ENCODE measurements around the gene COL3A1. TPM values are rescaled to one million over a fixed set of nuclear protein-coding genes. Genes with fewer than 3 reads are reported as not detected.

The COL3A1 gene
- total and polyA plus RNA-seq, 3 experiments from 2014 or later, result 0.07 to 0.09 TPM; not detected in 1

- Histone ChIP-seq H3K4me1 (ENCODE audit: insufficient read depth, low read length) (no peaks in the 10 kb centered on the region), H3K4me3 (ENCODE audit: low read length) (no peak overlapping the region), H3K36me3 (ENCODE audit: insufficient read depth, low read length) (no peaks in the 10 kb centered on the region), H3K9me3 (ENCODE audit: low read length) (no peaks in the 10 kb centered on the region), H3K27ac (ENCODE audit: low read depth, low read length) (no peak overlapping the region), H3K27me3 (ENCODE audit: insufficient read depth, low read length, poor library complexity, severe bottlenecking) (no peaks in the 10 kb centered on the region)
- no peaks in the 10 kb centered on the region for H3K36me3 Mint-ChIP-seq
- POLR2A ChIA-PET, result no interaction called here
- CTCF ChIA-PET, result no interaction called here
- H3K4me1 Mint-ChIP-seq, result no peaks in the 10 kb centered on the region
- H3K27ac Mint-ChIP-seq, result no peak overlapping the region
- no peak for DNase-seq
- no peak overlapping the region for H3K4me3 Mint-ChIP-seq
- H3K27me3 Mint-ChIP-seq, result peaks cover 0 to 1% of the 10 kb centered on the region in 2 donors
- peaks cover 0 to 4% (median 0%) of the 10 kb centered on the region in 5 donors for H3K9me3 Mint-ChIP-seq
Measured at GRCh38 chr2:188969236-188969635, 4.9 kb upstream of the COL3A1 start.

GRCh38 chr2:188969651-188970050, 4.5 kb upstream of the COL3A1 start:
- Mint-ChIP-seq H3K36me3 (no peaks in the 10 kb centered on the region), H3K4me3 (no peak overlapping the region), H3K27me3 (peaks cover 0 to 1% of the 10 kb centered on the region in 2 donors), H3K4me1 (no peaks in the 10 kb centered on the region), H3K9me3 (peaks cover 0 to 4% (median 0%) of the 10 kb centered on the region in 5 donors), H3K27ac (no peak overlapping the region)
- CTCF ChIA-PET, result no interaction called here
- H3K9me3 ChIP-seq (ENCODE audit: low read length), result no peaks in the 10 kb centered on the region
- H3K27me3 ChIP-seq (ENCODE audit: insufficient read depth, low read length, poor library complexity, severe bottlenecking), result no peaks in the 10 kb centered on the region
- DNase-seq, result no peak
- no peak overlapping the region for H3K27ac ChIP-seq (ENCODE audit: low read depth, low read length)
- POLR2A ChIA-PET, result no interaction called here
- H3K4me1 ChIP-seq (ENCODE audit: insufficient read depth, low read length), result no peaks in the 10 kb centered on the region
- no peak overlapping the region for H3K4me3 ChIP-seq (ENCODE audit: low read length)
- no peaks in the 10 kb centered on the region for H3K36me3 ChIP-seq (ENCODE audit: insufficient read depth, low read length)

GRCh38 chr2:188970211-188970610, 4.0 kb upstream of the COL3A1 start:
- CTCF ChIA-PET, result no interaction called here
- Mint-ChIP-seq H3K27ac (no peak overlapping the region), H3K9me3 (peaks cover 0 to 4% (median 0%) of the 10 kb centered on the region in 5 donors), H3K36me3 (no peaks in the 10 kb centered on the region), H3K27me3 (peaks cover 0 to 1% of the 10 kb centered on the region in 2 donors), H3K4me1 (no peaks in the 10 kb centered on the region), H3K4me3 (no peak overlapping the region)
- no peaks in the 10 kb centered on the region for H3K27me3 ChIP-seq (ENCODE audit: insufficient read depth, low read length, poor library complexity, severe bottlenecking)
- POLR2A ChIA-PET, result no interaction called here
- no peaks in the 10 kb centered on the region for H3K36me3 ChIP-seq (ENCODE audit: insufficient read depth, low read length)
- no peak for DNase-seq
- no peak overlapping the region for H3K27ac ChIP-seq (ENCODE audit: low read depth, low read length)
- H3K4me3 ChIP-seq (ENCODE audit: low read length), result no peak overlapping the region
- H3K9me3 ChIP-seq (ENCODE audit: low read length), result no peaks in the 10 kb centered on the region
- H3K4me1 ChIP-seq (ENCODE audit: insufficient read depth, low read length), result no peaks in the 10 kb centered on the region

GRCh38 chr2:188971432-188971861, 2.7 kb upstream of the COL3A1 start:
- H3K9me3 Mint-ChIP-seq, result peaks cover 0 to 4% (median 0%) of the 10 kb centered on the region in 5 donors
- POLR2A ChIA-PET, result no interaction called here

GRCh38 chr2:188973641-188974040, 532 bp upstream of the COL3A1 start:
- POLR2A ChIA-PET, result no interaction called here
- no peak overlapping the region for H3K4me3 Mint-ChIP-seq
- H3K4me1 Mint-ChIP-seq, result peaks cover 0 to under 1% (median 0%) of the 10 kb centered on the region in 3 donors
- H3K27me3 ChIP-seq (ENCODE audit: insufficient read depth, low read length, poor library complexity, severe bottlenecking), result no peaks in the 10 kb centered on the region
- H3K4me3 ChIP-seq (ENCODE audit: low read length), result no peak overlapping the region
- H3K36me3 Mint-ChIP-seq, result no peaks in the 10 kb centered on the region
- no peak overlapping the region for H3K27ac ChIP-seq (ENCODE audit: low read depth, low read length)
- H3K9me3 ChIP-seq (ENCODE audit: low read length), result no peaks in the 10 kb centered on the region
- peaks cover 0 to 4% of the 10 kb centered on the region in 2 donors for H3K27me3 Mint-ChIP-seq
- no peaks in the 10 kb centered on the region for H3K9me3 Mint-ChIP-seq
- H3K36me3 ChIP-seq (ENCODE audit: insufficient read depth, low read length), result no peaks in the 10 kb centered on the region
- no peak for DNase-seq
- H3K27ac Mint-ChIP-seq, result no peak overlapping the region
- no peaks in the 10 kb centered on the region for H3K4me1 ChIP-seq (ENCODE audit: insufficient read depth, low read length)
- CTCF ChIA-PET, result no interaction called here

More at GRCh38 chr2:188971432-188971861, 2.7 kb upstream of the COL3A1 start:
- Mint-ChIP-seq H3K27me3 (peaks cover 0 to 4% of the 10 kb centered on the region in 2 donors), H3K36me3 (no peaks in the 10 kb centered on the region), H3K27ac (no peak overlapping the region), H3K4me1 (no peaks in the 10 kb centered on the region), H3K4me3 (no peak overlapping the region)
- Histone ChIP-seq H3K27ac (ENCODE audit: low read depth, low read length) (no peak overlapping the region), H3K27me3 (ENCODE audit: insufficient read depth, low read length, poor library complexity, severe bottlenecking) (no peaks in the 10 kb centered on the region), H3K4me1 (ENCODE audit: insufficient read depth, low read length) (no peaks in the 10 kb centered on the region), H3K36me3 (ENCODE audit: insufficient read depth, low read length) (no peaks in the 10 kb centered on the region), H3K4me3 (ENCODE audit: low read length) (no peak overlapping the region), H3K9me3 (ENCODE audit: low read length) (no peaks in the 10 kb centered on the region)
- no peak for DNase-seq
- CTCF ChIA-PET, result no interaction called here

GRCh38 chr2:188975497-188976102, 1.4 kb downstream of the COL3A1 start:
- H3K4me3 Mint-ChIP-seq, result no peak overlapping the region
- H3K27ac Mint-ChIP-seq, result no peak overlapping the region
- no peaks in the 10 kb centered on the region for H3K9me3 Mint-ChIP-seq
- no peak for DNase-seq
- CTCF ChIA-PET, result no interaction called here
- peaks cover 0 to 4% of the 10 kb centered on the region in 2 donors for H3K27me3 Mint-ChIP-seq
- Histone ChIP-seq H3K4me3 (ENCODE audit: low read length) (no peak overlapping the region), H3K9me3 (ENCODE audit: low read length) (no peaks in the 10 kb centered on the region), H3K27me3 (ENCODE audit: insufficient read depth, low read length, poor library complexity, severe bottlenecking) (no peaks in the 10 kb centered on the region), H3K36me3 (ENCODE audit: insufficient read depth, low read length) (no peaks in the 10 kb centered on the region), H3K27ac (ENCODE audit: low read depth, low read length) (no peak overlapping the region), H3K4me1 (ENCODE audit: insufficient read depth, low read length) (no peaks in the 10 kb centered on the region)
- H3K4me1 Mint-ChIP-seq, result peaks cover 0 to 6% (median 3%) of the 10 kb centered on the region in 3 donors
- POLR2A ChIA-PET, result no interaction called here
- no peaks in the 10 kb centered on the region for H3K36me3 Mint-ChIP-seq

GRCh38 chr2:188976545-188977268, 2.5 kb downstream of the COL3A1 start:
- Mint-ChIP-seq H3K4me1 (peaks cover 0 to 6% (median 3%) of the 10 kb centered on the region in 3 donors), H3K9me3 (no peaks in the 10 kb centered on the region), H3K27me3 (peaks cover 0 to 4% of the 10 kb centered on the region in 2 donors), H3K27ac (no peak overlapping the region), H3K4me3 (no peak overlapping the region), H3K36me3 (no peaks in the 10 kb centered on the region)
- Histone ChIP-seq H3K27ac (ENCODE audit: low read depth, low read length) (no peak overlapping the region), H3K9me3 (ENCODE audit: low read length) (no peaks in the 10 kb centered on the region), H3K4me3 (ENCODE audit: low read length) (no peak overlapping the region), H3K36me3 (ENCODE audit: insufficient read depth, low read length) (no peaks in the 10 kb centered on the region), H3K4me1 (ENCODE audit: insufficient read depth, low read length) (no peaks in the 10 kb centered on the region), H3K27me3 (ENCODE audit: insufficient read depth, low read length, poor library complexity, severe bottlenecking) (no peaks in the 10 kb centered on the region)
- no peak for DNase-seq
- ChIA-PET POLR2A (no interaction called here), CTCF (no interaction called here)

- Histone ChIP-seq H3K27me3 (ENCODE audit: insufficient read depth, low read length, poor library complexity, severe bottlenecking) (no peaks in the 10 kb centered on the region), H3K4me1 (ENCODE audit: insufficient read depth, low read length) (no peaks in the 10 kb centered on the region), H3K27ac (ENCODE audit: low read depth, low read length) (no peak overlapping the region), H3K9me3 (ENCODE audit: low read length) (no peaks in the 10 kb centered on the region), H3K36me3 (ENCODE audit: insufficient read depth, low read length) (no peaks in the 10 kb centered on the region), H3K4me3 (ENCODE audit: low read length) (no peak overlapping the region)
- POLR2A ChIA-PET, result no interaction called here
- H3K27ac Mint-ChIP-seq, result no peak overlapping the region
- no peaks in the 10 kb centered on the region for H3K36me3 Mint-ChIP-seq
- DNase-seq, result no peak
- H3K4me1 Mint-ChIP-seq, result peaks cover 0 to 6% (median 3%) of the 10 kb centered on the region in 3 donors
- H3K27me3 Mint-ChIP-seq, result peaks cover 0 to 4% of the 10 kb centered on the region in 2 donors
- CTCF ChIA-PET, result no interaction called here
- no peak overlapping the region for H3K4me3 Mint-ChIP-seq
- H3K9me3 Mint-ChIP-seq, result no peaks in the 10 kb centered on the region
Measured at GRCh38 chr2:188977317-188977716, 3.1 kb downstream of the COL3A1 start.

Measured in CD8-positive, alpha-beta memory T cell (primary cell).